Activated CD4-positive, alpha-beta T cell treated with anti-CD3 and anti-CD28 coated beads, Interleukin-2, amount 10 ng/mL, durations not matched to agents 24 days and 14 days (primary cell): Measurements from ENCODE around the gene PAFAH2. TPM values are rescaled to one million over a fixed set of nuclear protein-coding genes. Genes with fewer than 3 reads are reported as not detected.
"Not testable (repeated sequence)": the region's sequence is repeated elsewhere in the genome, so short reads cannot be mapped to it uniquely, and the experiment has no call there.

Source experiments
- DNase-seq: peaks from one replicate; pipeline ENCODE4 v3.0.0; 2022
- H3K27ac Mint-ChIP-seq: one replicate; pipeline ENCODE4 v1.8.0; 2022; ENCODE audit warnings: mild to moderate bottlenecking, mixed read lengths
- H3K27me3 Mint-ChIP-seq: one replicate; pipeline ENCODE4 v1.8.0; 2022; ENCODE audit warnings: mixed read lengths
- H3K36me3 Mint-ChIP-seq: one replicate; pipeline ENCODE4 v1.8.0; 2022; ENCODE audit warnings: low read depth, mild to moderate bottlenecking, mixed read lengths
- H3K4me1 Mint-ChIP-seq: one replicate; pipeline ENCODE4 v1.8.0; 2021; ENCODE audit warnings: mixed read lengths
- H3K4me3 Mint-ChIP-seq: one replicate; pipeline ENCODE4 v1.8.0; 2022; ENCODE audit warnings: mild to moderate bottlenecking, moderate library complexity, mixed read lengths
- H3K9me3 Mint-ChIP-seq: one replicate; pipeline ENCODE4 v1.8.0; 2021; ENCODE audit warnings: mixed read lengths
- intact Hi-C: fragments of 100-400 bp; cut with micrococcal nuclease; formaldehyde crosslinking; loops from one replicate; pipeline ENCODE4 v1.15.1; 2023
- total RNA-seq: library from RNA; stranded (reverse); gene quantifications from 2 replicates; pipeline ENCODE4 v1.2.3, GENCODE V29; 2022

Gene PAFAH2
- total RNA-seq, 1 donor from 2014 or later: 6.8 TPM

DNA sequence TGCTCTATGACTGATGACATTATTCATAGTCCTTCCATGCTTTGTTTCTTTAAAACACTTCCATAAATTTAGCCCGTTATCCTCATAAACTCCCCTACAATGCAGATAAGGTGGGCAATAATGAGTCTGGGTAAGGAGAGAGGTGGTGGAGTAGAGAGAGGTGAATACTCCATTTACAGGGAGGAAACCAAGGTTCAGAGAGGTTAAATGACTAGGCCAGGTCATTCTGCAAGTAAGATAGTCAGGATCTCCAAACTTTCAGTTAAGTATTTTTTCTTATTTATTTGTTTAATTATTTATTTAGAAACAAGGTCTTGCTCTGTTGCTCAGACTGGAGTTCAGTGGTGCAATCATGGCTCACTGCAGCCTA lies 26.1 kb downstream of the PAFAH2 start:
- H3K27ac Mint-ChIP-seq: peak overlapping the region; percentile 89
- peak overlapping the region; percentile 47 for H3K4me3 Mint-ChIP-seq
- no peaks in the 10 kb centered on the region for H3K27me3 Mint-ChIP-seq
- intact Hi-C loops: loop anchor here (1.0 kb wide), 2 partner anchors 27 to 76 kb away; partner anchors contain the start of gene PAFAH2
- H3K4me1 Mint-ChIP-seq: peaks cover 25% of the 10 kb centered on the region
- no peaks in the 10 kb centered on the region for H3K9me3 Mint-ChIP-seq
- DNase-seq: no peak
- H3K36me3 Mint-ChIP-seq: peaks cover 52% of the 10 kb centered on the region

- Mint-ChIP-seq H3K27me3 (no peaks in the 10 kb centered on the region), H3K9me3 (no peaks in the 10 kb centered on the region), H3K4me3 (peak overlapping the region; percentile 47), H3K36me3 (peaks cover 50% of the 10 kb centered on the region), H3K4me1 (peaks cover 25% of the 10 kb centered on the region), H3K27ac (peak overlapping the region; percentile 89)
- intact Hi-C loops: loop anchor here (1.0 kb wide), 2 partner anchors 27 to 76 kb away; partner anchors contain the start of gene PAFAH2
- peak; percentile 77 for DNase-seq
These were observed 26.6 kb downstream of the PAFAH2 start for GRCh38 chr1:25971066-25971810.

DNA sequence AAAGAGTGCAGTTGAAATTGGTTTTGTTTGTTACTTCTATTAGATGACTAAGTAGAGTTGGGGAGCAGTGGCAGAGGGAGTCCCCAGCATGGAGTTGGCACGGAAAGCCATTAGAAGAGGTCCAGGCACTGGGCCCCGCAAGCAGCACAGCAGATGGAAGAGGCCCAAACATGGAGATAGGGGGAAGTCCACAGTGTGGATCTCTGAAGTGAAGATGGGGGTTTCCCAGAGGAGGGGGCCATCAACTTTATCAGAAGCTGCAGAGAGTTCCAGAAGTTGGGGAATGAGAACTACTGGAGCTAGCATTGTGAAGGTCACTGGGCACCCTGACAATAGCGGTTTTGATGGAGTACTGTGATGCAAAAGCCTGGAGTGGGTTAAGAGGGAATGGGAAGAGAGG lies 30.6 kb downstream of the PAFAH2 start:
- no peak for DNase-seq
- Mint-ChIP-seq H3K4me3 (no peak overlapping the region), H3K27me3 (no peaks in the 10 kb centered on the region), H3K9me3 (no peaks in the 10 kb centered on the region), H3K27ac (no peak overlapping the region), H3K36me3 (peaks cover 44% of the 10 kb centered on the region), H3K4me1 (peaks cover 20% of the 10 kb centered on the region)
- intact Hi-C loops: no loop called here

- intact Hi-C loops: no loop called here
- Mint-ChIP-seq H3K4me1 (peaks cover 2% of the 10 kb centered on the region), H3K36me3 (peaks cover 45% of the 10 kb centered on the region), H3K9me3 (no peaks in the 10 kb centered on the region), H3K27me3 (no peaks in the 10 kb centered on the region), H3K4me3 (no peak overlapping the region), H3K27ac (no peak overlapping the region)
- DNase-seq: no peak
These were observed 38.3 kb downstream of the PAFAH2 start for GRCh38 chr1:25959611-25960010.

- H3K9me3 Mint-ChIP-seq: no peaks in the 10 kb centered on the region
- peaks cover 7% of the 10 kb centered on the region for H3K4me1 Mint-ChIP-seq
These were observed 39.4 kb downstream of the PAFAH2 start for GRCh38 chr1:25958465-25958864.

DNA sequence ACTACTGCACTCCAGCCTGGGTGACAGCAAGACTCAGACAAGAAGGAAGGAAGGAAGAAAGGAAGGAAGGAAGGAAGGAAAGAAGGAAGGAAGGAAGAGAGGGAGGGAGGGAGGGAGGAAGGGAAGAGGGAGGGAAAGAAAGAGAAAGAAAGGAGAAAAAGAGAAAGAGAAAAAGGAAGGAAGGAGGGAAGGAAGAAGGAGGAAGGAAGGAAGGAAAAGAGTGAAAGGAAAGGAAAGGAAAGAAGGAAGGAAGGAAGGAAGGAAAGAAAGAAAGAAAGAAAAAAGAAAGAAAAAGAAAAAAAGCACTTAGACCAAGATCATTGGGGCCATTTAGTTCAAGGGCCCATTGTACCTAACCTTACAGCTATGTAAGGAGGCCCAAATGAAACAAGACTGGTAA lies 42.3 kb downstream of the PAFAH2 start:
- Mint-ChIP-seq H3K9me3 (no peaks in the 10 kb centered on the region), H3K4me1 (peaks cover 7% of the 10 kb centered on the region), H3K4me3 (no peak overlapping the region), H3K27ac (no peak overlapping the region), H3K36me3 (peaks cover 18% of the 10 kb centered on the region), H3K27me3 (no peaks in the 10 kb centered on the region)
- no peak for DNase-seq
- intact Hi-C loops: no loop called here

More at GRCh38 chr1:25958465-25958864, 39.4 kb downstream of the PAFAH2 start:
- intact Hi-C loops: no loop called here
- Mint-ChIP-seq H3K27me3 (no peaks in the 10 kb centered on the region), H3K27ac (no peak overlapping the region), H3K4me3 (no peak overlapping the region), H3K36me3 (peaks cover 40% of the 10 kb centered on the region)
- DNase-seq: no peak

DNA sequence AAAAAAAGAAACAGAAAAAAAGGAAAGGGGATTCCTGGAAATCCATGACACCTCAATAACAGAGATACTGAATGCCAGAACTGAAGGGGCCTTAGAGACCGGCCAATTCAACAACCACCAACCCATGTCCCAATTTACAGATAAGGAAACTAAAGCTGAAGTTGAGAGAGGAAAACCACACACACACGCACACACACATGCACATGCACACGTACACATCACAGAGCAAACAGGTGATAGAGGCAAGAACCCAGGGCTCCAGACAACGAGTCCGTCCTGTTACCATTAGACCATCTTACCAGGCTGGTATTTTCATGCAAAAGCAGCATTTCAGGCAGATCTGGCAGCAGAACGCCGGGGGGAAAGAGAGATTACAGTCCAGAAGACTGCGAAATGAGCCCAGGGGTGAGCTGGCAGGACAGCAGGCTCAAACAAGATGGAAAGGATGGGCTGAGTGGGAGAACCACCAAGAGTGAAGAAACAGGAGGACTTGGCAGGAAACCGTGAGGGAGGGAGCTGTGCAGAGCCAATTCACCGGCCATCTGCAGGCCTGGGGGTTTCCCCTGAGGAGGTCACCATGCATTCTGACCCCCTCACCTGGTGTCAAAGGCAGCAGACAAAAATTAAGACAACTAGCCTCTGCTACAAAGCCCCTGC lies 43.5 kb downstream of the PAFAH2 start:
- no peak for DNase-seq
- no peak overlapping the region for H3K4me3 Mint-ChIP-seq
- no peak overlapping the region for H3K27ac Mint-ChIP-seq
- peaks cover 7% of the 10 kb centered on the region for H3K36me3 Mint-ChIP-seq
- H3K4me1 Mint-ChIP-seq: peaks cover 7% of the 10 kb centered on the region
- H3K27me3 Mint-ChIP-seq: no peaks in the 10 kb centered on the region
- no peaks in the 10 kb centered on the region for H3K9me3 Mint-ChIP-seq
- intact Hi-C loops: no loop called here

DNA sequence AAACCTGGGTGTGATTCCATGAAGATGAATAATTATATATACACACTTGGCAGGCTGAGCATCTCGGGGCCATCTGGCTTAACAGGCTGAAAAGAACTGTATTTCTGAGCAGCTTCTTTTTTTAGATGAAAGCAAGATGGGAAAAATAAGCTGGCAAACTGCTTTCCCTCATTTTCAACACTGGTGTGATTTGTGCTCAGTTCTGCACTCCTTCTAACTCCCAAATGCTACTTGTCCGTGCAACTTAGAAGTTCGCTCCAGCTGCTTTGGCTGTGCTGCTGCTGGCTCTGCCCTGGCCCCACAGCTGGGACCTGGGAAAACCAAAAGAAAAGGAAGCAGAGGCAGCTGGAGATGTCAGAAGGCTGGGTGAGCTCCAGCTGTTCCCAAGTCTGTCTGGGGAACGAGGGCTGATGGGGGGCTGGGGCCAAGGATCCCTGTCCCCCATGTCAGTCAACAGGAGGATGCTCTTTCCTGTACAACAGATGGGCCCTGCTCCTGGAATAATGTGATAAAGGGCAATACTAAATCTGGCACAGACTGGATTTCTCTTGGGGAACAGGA lies 44.9 kb downstream of the PAFAH2 start:
- DNase-seq: no peak
- Mint-ChIP-seq H3K27ac (no peak overlapping the region), H3K9me3 (no peaks in the 10 kb centered on the region), H3K4me3 (no peak overlapping the region), H3K27me3 (no peaks in the 10 kb centered on the region), H3K36me3 (peaks cover 3% of the 10 kb centered on the region), H3K4me1 (peaks cover 7% of the 10 kb centered on the region)
- intact Hi-C loops: no loop called here

- no peaks in the 10 kb centered on the region for H3K36me3 Mint-ChIP-seq
- H3K4me3 Mint-ChIP-seq: no peak overlapping the region
- intact Hi-C loops: no loop called here
- no peak overlapping the region for H3K27ac Mint-ChIP-seq
- H3K27me3 Mint-ChIP-seq: no peaks in the 10 kb centered on the region
- DNase-seq: no peak
- peaks cover under 1% of the 10 kb centered on the region for H3K4me1 Mint-ChIP-seq
- H3K9me3 Mint-ChIP-seq: peaks cover 4% of the 10 kb centered on the region
These were observed 49.2 kb downstream of the PAFAH2 start for GRCh38 chr1:25948641-25949040.

DNA sequence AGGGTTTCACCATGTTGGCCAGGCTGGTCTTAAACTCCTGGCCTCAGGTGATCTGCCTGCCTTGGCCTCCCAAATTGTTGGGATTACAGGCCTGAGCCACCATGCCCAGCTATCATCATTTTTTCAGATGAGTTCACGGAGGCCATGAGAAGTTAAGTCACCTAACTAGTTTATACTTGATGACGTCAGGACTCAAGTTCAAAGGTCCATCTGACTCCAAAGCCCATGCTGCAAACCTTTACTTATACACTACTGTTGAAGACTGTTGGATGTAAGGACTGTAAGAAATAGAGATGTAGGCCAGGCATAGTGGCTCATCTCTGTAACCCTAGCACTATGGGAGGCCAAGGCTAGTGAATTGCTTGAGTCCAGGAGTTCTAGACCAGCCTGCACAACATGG lies 50.8 kb downstream of the PAFAH2 start:
- intact Hi-C loops: no loop called here
- peaks cover 11% of the 10 kb centered on the region for H3K9me3 Mint-ChIP-seq

GRCh38 chr1:25945761-25946160 lies 52.1 kb downstream of the PAFAH2 start:
- Mint-ChIP-seq H3K4me3 (no peak overlapping the region), H3K4me1 (no peaks in the 10 kb centered on the region), H3K27me3 (peaks cover 4% of the 10 kb centered on the region), H3K27ac (no peak overlapping the region), H3K9me3 (peaks cover 11% of the 10 kb centered on the region), H3K36me3 (no peaks in the 10 kb centered on the region)
- intact Hi-C loops: no loop called here
- DNase-seq: no peak

More for the DNA sequence above, 50.8 kb downstream of the PAFAH2 start:
- Mint-ChIP-seq H3K36me3 (no peaks in the 10 kb centered on the region), H3K27ac (no peak overlapping the region), H3K4me1 (no peaks in the 10 kb centered on the region), H3K27me3 (peaks cover 4% of the 10 kb centered on the region), H3K4me3 (no peak overlapping the region)
- DNase-seq: no peak

DNA sequence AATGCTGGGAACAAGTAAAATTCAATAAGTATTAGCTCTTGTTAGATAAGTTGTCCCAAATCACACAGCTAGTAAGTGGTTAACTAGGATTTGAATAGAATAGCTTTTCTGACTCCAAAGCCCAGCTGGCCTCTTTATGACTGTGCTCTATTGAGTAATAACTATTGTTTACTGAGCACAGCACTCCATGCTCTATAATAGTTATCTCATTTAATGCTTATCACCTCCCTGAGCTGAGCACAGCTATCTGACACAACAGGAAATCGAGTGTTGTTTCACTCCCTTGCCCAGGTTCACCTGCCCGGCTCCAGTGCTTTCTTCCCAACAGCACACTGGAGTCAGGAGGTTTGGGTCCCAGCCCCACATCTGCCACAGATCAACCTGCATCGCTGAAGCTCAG lies 52.9 kb downstream of the PAFAH2 start:
- H3K9me3 Mint-ChIP-seq: peaks cover 11% of the 10 kb centered on the region
- no peak overlapping the region for H3K27ac Mint-ChIP-seq
- intact Hi-C loops: no loop called here
- peaks cover 6% of the 10 kb centered on the region for H3K27me3 Mint-ChIP-seq
- H3K4me3 Mint-ChIP-seq: no peak overlapping the region
- DNase-seq: no peak
- no peaks in the 10 kb centered on the region for H3K36me3 Mint-ChIP-seq
- no peaks in the 10 kb centered on the region for H3K4me1 Mint-ChIP-seq

- H3K27me3 Mint-ChIP-seq, H3K4me1 Mint-ChIP-seq, H3K36me3 Mint-ChIP-seq, H3K27ac Mint-ChIP-seq, DNase-seq, intact Hi-C loops, H3K4me3 Mint-ChIP-seq: not testable (repeated sequence)
- peaks cover 11% of the 10 kb centered on the region for H3K9me3 Mint-ChIP-seq
These were observed 54.4 kb downstream of the PAFAH2 start for GRCh38 chr1:25943511-25943910.

GRCh38 chr1:25936947-25937346 lies 60.9 kb downstream of the PAFAH2 start:
- Mint-ChIP-seq H3K4me1 (peaks cover 5% of the 10 kb centered on the region), H3K27me3 (peaks cover 15% of the 10 kb centered on the region), H3K9me3 (no peaks in the 10 kb centered on the region), H3K27ac (no peak overlapping the region), H3K4me3 (no peak overlapping the region), H3K36me3 (no peaks in the 10 kb centered on the region)
- no peak for DNase-seq
- intact Hi-C loops: no loop called here
